Liver (tissue), 9 donors: Measurements from ENCODE around the gene ODAD2. TPM values are rescaled to one million over a fixed set of nuclear protein-coding genes. Genes with fewer than 3 reads are reported as not detected.

Experiments used
- DNase-seq: peaks from one replicate; pipeline ENCODE4 v3.0.0-alpha.2; 2017; ENCODE audit warnings: low spot score
- H3K27ac ChIP-seq, 2 donors: one replicate each; pipeline ENCODE4 v1.7.0; 2013; ENCODE audit warnings: inconsistent platforms in 2 of 2, low read length in 2 of 2, control low read depth in 1 of 2, low read depth in 1 of 2, mild to moderate bottlenecking in 1 of 2
- H3K27me3 ChIP-seq, 4 donors: one replicate each; pipeline versions ENCODE4 v1.6.1 to v1.7.0; 2013; ENCODE audit warnings: low read length in 3 of 4, inconsistent platforms in 1 of 4, mild to moderate bottlenecking in 1 of 4, moderate library complexity in 1 of 4; ENCODE audit not compliant: control insufficient read depth in 4 of 4, insufficient read depth in 4 of 4
- H3K36me3 ChIP-seq, 4 donors: one replicate each; pipeline versions ENCODE4 v1.6.1 to v1.7.0; 2013; ENCODE audit warnings: low read length in 3 of 4, mild to moderate bottlenecking in 3 of 4, low read depth in 1 of 4, moderate library complexity in 1 of 4; ENCODE audit not compliant: control insufficient read depth in 4 of 4, insufficient read depth in 3 of 4
- H3K4me1 ChIP-seq, 4 donors: one replicate each; pipeline versions ENCODE4 v1.6.1 to v1.7.0; 2013; ENCODE audit warnings: low read length in 3 of 4, mild to moderate bottlenecking in 3 of 4, moderate library complexity in 1 of 4; ENCODE audit not compliant: control insufficient read depth in 4 of 4, insufficient read depth in 4 of 4
- H3K4me3 ChIP-seq, 3 donors: one replicate each; pipeline versions ENCODE4 v1.6.1 to v1.7.0; 2013; ENCODE audit warnings: low read length in 3 of 3, control low read depth in 1 of 3, low read depth in 1 of 3, mild to moderate bottlenecking in 1 of 3
- H3K9ac ChIP-seq, 2 donors: one replicate each; pipeline ENCODE4 v1.7.0; 2013; ENCODE audit warnings: low read length in 2 of 2, mild to moderate bottlenecking in 2 of 2, moderate library complexity in 2 of 2, control low read depth in 1 of 2, low read depth in 1 of 2
- H3K9me3 ChIP-seq, 4 donors: one replicate each; pipeline versions ENCODE4 v1.6.1 to v1.7.0; 2013; ENCODE audit warnings: low read length in 3 of 4; ENCODE audit not compliant: control insufficient read depth in 4 of 4
- ATF3 ChIP-seq: IDR thresholded peaks from 2 replicates; pipeline ENCODE4 v1.6.1; 2016; ENCODE audit warnings: antibody characterized with exemption
- EGR1 ChIP-seq, 2 donors: IDR thresholded peaks; 2 replicates each; pipeline ENCODE4 v1.6.1; 2016 to 2018; ENCODE audit warnings: antibody characterized with exemption in 2 of 2, low read depth in 2 of 2
- FOXA1 ChIP-seq: IDR thresholded peaks from 2 replicates; pipeline ENCODE4 v1.6.1; 2016; ENCODE audit warnings: antibody characterized with exemption
- FOXA2 ChIP-seq: IDR thresholded peaks from 2 replicates; pipeline ENCODE4 v1.6.1; 2016; ENCODE audit warnings: antibody characterized with exemption
- GABPA ChIP-seq, 2 donors: IDR thresholded peaks in 1 of 2; conservative IDR thresholded peaks in 1 of 2; 2 replicates each; pipeline ENCODE4 v1.6.1; 2016; ENCODE audit warnings: antibody characterized with exemption in 2 of 2, mild to moderate bottlenecking in 1 of 2, moderate library complexity in 1 of 2
- HNF4A ChIP-seq, 2 donors: conservative IDR thresholded peaks; 2 replicates each; pipeline ENCODE4 v1.6.1; 2016; ENCODE audit warnings: antibody characterized with exemption in 2 of 2, mild to moderate bottlenecking in 2 of 2
- HNF4G ChIP-seq: IDR thresholded peaks from 2 replicates; pipeline ENCODE4 v1.6.1; 2016; ENCODE audit warnings: antibody characterized with exemption
- JUND ChIP-seq, 2 donors: IDR thresholded peaks; 2 replicates each; pipeline ENCODE4 v1.6.1; 2016; ENCODE audit warnings: antibody characterized with exemption in 2 of 2
- MAX ChIP-seq: IDR thresholded peaks from 2 replicates; pipeline ENCODE4 v1.6.1; 2016; ENCODE audit warnings: antibody characterized with exemption
- NR2F2 ChIP-seq: IDR thresholded peaks from 2 replicates; pipeline ENCODE4 v1.6.1; 2016; ENCODE audit warnings: antibody characterized with exemption
- RAD21 ChIP-seq, 2 donors: IDR thresholded peaks; 2 replicates each; pipeline ENCODE4 v1.6.1; 2016; ENCODE audit warnings: antibody characterized with exemption in 2 of 2, mild to moderate bottlenecking in 2 of 2
- RXRA ChIP-seq, 2 donors: IDR thresholded peaks; 2 replicates each; pipeline ENCODE4 v1.6.1; 2017 to 2018; ENCODE audit warnings: antibody characterized with exemption in 2 of 2, mild to moderate bottlenecking in 1 of 2
- SP1 ChIP-seq: IDR thresholded peaks from 2 replicates; pipeline ENCODE4 v1.6.1; 2018; ENCODE audit warnings: antibody characterized with exemption, mild to moderate bottlenecking
- TAF1 ChIP-seq: conservative IDR thresholded peaks from 2 replicates; pipeline ENCODE4 v1.6.1; 2016; ENCODE audit warnings: antibody characterized with exemption, mild to moderate bottlenecking
- YY1 ChIP-seq: IDR thresholded peaks from 2 replicates; pipeline ENCODE4 v1.6.1; 2016; ENCODE audit warnings: antibody characterized with exemption, mild to moderate bottlenecking
- WGBS: extraction: QIAGEN DNeasy Blood & Tissue Kit; methylation state at CpG from one replicate; pipeline ENCODE4 v1.1.7; 2013; 5-methylcytosine and 5-hydroxymethylcytosine counted together
- polyA plus RNA-seq, 2 donors: library from polyadenylated mRNA; stranded (reverse) in 1 of 2; unstranded in 1 of 2; fragments of 200-250 nt in 1 of 2; fragments of >200 nt in 1 of 2; fragmentation: Nextera tagmentation in 1 of 2; extraction: Ambion mirVana in 1 of 2; gene quantifications; one replicate each; pipeline versions ENCODE4 v1.2.1 to v1.2.3, GENCODE V29; 2013 to 2015
- total RNA-seq, 2 donors: library from RNA; depleted of rRNA; stranded (reverse); fragments of >200 nt; gene quantifications; one replicate each; pipeline ENCODE4 v1.2.3, GENCODE V29; 2014
- TF ChIP-seq, protein P1 (sequence below): fragments of 150-350 bp; IDR thresholded peaks from 2 replicates; pipeline ENCODE4 v1.5.1; 2017; ENCODE audit warnings: improper control_type of control experiment, low read depth, low read length; ENCODE audit not compliant: missing input control
- TF ChIP-seq, protein P2 (sequence below): IDR thresholded peaks from 2 replicates; pipeline ENCODE4 v1.6.1; 2016; ENCODE audit warnings: antibody characterized with exemption
- TF ChIP-seq, protein P3 (sequence below): IDR thresholded peaks from 2 replicates; pipeline ENCODE4 v1.6.1; 2016; ENCODE audit warnings: antibody characterized with exemption, mild to moderate bottlenecking
- donor health status: healthy.
- donor health status: healthy.
- donor health status: healthy.
- donor health status: healthy.
- donor health status: healthy.

The ODAD2 gene
- total and polyA plus RNA-seq, 4 donors = 0.14 to 0.84 (median 0.38) TPM

DNA sequence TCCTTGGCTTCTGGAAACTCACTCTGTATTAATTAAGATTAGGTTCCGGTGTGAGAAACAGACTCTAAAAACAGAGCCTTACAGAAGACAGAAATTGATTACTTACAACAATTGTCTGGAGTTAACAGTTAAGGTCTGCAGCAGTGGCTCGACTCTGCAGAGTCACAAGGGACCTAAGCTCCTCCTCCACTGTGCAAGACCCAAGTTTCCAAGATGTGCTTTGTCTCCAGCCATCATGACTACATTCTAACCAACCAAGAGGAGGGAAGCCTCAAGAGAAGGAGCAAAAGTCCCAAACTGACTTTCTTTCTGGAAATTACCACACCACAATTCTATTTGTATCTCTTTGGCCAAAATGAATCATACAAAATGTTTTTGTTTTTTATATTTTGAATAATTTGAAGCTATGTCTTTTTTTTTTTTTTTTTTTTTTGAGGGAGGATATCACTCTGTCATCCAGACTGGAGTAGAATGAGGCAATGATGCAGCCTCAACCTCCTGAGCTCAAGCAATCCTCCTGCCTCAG, 14.2 kb upstream of the ODAD2 start:
- 50% methylated on average over 2 of the region's 2 CpGs for WGBS
- Histone ChIP-seq H3K4me3 (no peak overlapping the region), H3K4me1 (no peaks in the 10 kb centered on the region), H3K9ac (no peak overlapping the region), H3K27ac (no peak overlapping the region), H3K27me3 (peaks cover 0 to 4% (median 2%) of the 10 kb centered on the region in 4 donors), H3K36me3 (no peaks in the 10 kb centered on the region), H3K9me3 (no peaks in the 10 kb centered on the region)
- no peak for TF ChIP-seq EGR1 (IDR thresholded peaks at IDR 0.05; ENCODE audit: low read depth in 2 of 2)
- no peak for TF ChIP-seq FOXA1
- TF ChIP-seq HNF4A (conservative IDR thresholded peaks at IDR 0.05) = no peak
- DNase-seq = no peak

DNA sequence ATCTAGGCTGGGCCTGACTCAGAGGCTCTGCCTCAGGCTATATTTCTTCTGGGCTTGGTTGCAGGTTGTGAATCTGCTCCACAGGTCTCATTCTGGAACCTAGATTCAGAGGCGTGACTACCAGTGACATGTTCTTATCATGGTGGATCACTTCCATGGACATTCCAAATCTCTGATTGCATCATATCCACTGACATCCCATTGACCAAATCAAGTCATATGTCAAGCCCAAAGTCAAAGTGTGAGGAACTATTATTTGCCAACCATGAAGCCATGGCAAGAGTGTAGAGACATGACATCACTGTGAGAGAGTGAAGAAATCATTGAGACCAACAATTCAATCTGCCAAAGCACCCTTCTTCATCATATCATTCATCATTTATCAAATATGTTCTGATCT, 11.9 kb upstream of the ODAD2 start:
- Histone ChIP-seq H3K27me3 (peaks cover 0 to 6% (median 2%) of the 10 kb centered on the region in 4 donors), H3K4me3 (no peak overlapping the region), H3K9me3 (peaks cover 0 to 2% (median 0%) of the 10 kb centered on the region in 4 donors), H3K9ac (no peak overlapping the region), H3K4me1 (no peaks in the 10 kb centered on the region), H3K36me3 (no peaks in the 10 kb centered on the region), H3K27ac (no peak overlapping the region)
- DNase-seq = no peak
- TF ChIP-seq, protein P1, sequence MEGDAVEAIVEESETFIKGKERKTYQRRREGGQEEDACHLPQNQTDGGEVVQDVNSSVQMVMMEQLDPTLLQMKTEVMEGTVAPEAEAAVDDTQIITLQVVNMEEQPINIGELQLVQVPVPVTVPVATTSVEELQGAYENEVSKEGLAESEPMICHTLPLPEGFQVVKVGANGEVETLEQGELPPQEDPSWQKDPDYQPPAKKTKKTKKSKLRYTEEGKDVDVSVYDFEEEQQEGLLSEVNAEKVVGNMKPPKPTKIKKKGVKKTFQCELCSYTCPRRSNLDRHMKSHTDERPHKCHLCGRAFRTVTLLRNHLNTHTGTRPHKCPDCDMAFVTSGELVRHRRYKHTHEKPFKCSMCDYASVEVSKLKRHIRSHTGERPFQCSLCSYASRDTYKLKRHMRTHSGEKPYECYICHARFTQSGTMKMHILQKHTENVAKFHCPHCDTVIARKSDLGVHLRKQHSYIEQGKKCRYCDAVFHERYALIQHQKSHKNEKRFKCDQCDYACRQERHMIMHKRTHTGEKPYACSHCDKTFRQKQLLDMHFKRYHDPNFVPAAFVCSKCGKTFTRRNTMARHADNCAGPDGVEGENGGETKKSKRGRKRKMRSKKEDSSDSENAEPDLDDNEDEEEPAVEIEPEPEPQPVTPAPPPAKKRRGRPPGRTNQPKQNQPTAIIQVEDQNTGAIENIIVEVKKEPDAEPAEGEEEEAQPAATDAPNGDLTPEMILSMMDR = no peak
- no peak for TF ChIP-seq SP1
- no peak for TF ChIP-seq ATF3
- no peak for TF ChIP-seq TAF1
- no peak for TF ChIP-seq MAX
- TF ChIP-seq, protein P2, sequence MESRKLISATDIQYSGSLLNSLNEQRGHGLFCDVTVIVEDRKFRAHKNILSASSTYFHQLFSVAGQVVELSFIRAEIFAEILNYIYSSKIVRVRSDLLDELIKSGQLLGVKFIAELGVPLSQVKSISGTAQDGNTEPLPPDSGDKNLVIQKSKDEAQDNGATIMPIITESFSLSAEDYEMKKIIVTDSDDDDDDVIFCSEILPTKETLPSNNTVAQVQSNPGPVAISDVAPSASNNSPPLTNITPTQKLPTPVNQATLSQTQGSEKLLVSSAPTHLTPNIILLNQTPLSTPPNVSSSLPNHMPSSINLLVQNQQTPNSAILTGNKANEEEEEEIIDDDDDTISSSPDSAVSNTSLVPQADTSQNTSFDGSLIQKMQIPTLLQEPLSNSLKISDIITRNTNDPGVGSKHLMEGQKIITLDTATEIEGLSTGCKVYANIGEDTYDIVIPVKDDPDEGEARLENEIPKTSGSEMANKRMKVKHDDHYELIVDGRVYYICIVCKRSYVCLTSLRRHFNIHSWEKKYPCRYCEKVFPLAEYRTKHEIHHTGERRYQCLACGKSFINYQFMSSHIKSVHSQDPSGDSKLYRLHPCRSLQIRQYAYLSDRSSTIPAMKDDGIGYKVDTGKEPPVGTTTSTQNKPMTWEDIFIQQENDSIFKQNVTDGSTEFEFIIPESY = no peak
- no peak for TF ChIP-seq FOXA1
- no peak for TF ChIP-seq FOXA2
- TF ChIP-seq EGR1 (IDR thresholded peaks at IDR 0.05; ENCODE audit: low read depth in 2 of 2) = no peak
- TF ChIP-seq YY1 = no peak
- TF ChIP-seq NR2F2 = no peak
- no peak for TF ChIP-seq RXRA (IDR thresholded peaks at IDR 0.05)
- no peak for TF ChIP-seq JUND (IDR thresholded peaks at IDR 0.05)
- no peak for TF ChIP-seq HNF4G
- TF ChIP-seq, protein P3, sequence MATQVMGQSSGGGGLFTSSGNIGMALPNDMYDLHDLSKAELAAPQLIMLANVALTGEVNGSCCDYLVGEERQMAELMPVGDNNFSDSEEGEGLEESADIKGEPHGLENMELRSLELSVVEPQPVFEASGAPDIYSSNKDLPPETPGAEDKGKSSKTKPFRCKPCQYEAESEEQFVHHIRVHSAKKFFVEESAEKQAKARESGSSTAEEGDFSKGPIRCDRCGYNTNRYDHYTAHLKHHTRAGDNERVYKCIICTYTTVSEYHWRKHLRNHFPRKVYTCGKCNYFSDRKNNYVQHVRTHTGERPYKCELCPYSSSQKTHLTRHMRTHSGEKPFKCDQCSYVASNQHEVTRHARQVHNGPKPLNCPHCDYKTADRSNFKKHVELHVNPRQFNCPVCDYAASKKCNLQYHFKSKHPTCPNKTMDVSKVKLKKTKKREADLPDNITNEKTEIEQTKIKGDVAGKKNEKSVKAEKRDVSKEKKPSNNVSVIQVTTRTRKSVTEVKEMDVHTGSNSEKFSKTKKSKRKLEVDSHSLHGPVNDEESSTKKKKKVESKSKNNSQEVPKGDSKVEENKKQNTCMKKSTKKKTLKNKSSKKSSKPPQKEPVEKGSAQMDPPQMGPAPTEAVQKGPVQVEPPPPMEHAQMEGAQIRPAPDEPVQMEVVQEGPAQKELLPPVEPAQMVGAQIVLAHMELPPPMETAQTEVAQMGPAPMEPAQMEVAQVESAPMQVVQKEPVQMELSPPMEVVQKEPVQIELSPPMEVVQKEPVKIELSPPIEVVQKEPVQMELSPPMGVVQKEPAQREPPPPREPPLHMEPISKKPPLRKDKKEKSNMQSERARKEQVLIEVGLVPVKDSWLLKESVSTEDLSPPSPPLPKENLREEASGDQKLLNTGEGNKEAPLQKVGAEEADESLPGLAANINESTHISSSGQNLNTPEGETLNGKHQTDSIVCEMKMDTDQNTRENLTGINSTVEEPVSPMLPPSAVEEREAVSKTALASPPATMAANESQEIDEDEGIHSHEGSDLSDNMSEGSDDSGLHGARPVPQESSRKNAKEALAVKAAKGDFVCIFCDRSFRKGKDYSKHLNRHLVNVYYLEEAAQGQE = no peak
- no peak for TF ChIP-seq HNF4A (conservative IDR thresholded peaks at IDR 0.05)
- no peak for TF ChIP-seq GABPA (IDR thresholded peaks at IDR 0.05 in 1 of 2, conservative IDR thresholded peaks at IDR 0.05 in 1 of 2)
- no peak for TF ChIP-seq RAD21 (IDR thresholded peaks at IDR 0.05)
- WGBS = 92% methylated on average over 1 of the region's 1 CpG
